Type B pancreatic cell (in vitro differentiated cells): ENCODE data around the gene LEKR1. TPM values are rescaled to one million over a fixed set of nuclear protein-coding genes. Genes with fewer than 3 reads are reported as not detected.
"Not testable (repeated sequence)": the region's sequence is repeated elsewhere in the genome, so short reads cannot be mapped to it uniquely, and the experiment has no call there.

Source experiments
- DNase-seq: peaks from one replicate; pipeline ENCODE4 v3.0.0; 2021; ENCODE audit warnings: mixed read lengths; ENCODE audit not compliant: unreplicated experiment; ENCODE audit errors: extremely low spot score
- H3K27ac Mint-ChIP-seq: 2 replicates; pipeline ENCODE4 v1.8.0; 2021; ENCODE audit warnings: mild to moderate bottlenecking, mixed read lengths
- H3K27me3 Mint-ChIP-seq: 2 replicates; pipeline ENCODE4 v1.8.0; 2021; ENCODE audit warnings: mixed read lengths
- H3K36me3 Mint-ChIP-seq: 2 replicates; pipeline ENCODE4 v1.8.0; 2021; ENCODE audit warnings: mixed read lengths
- H3K4me1 Mint-ChIP-seq: one replicate; pipeline ENCODE4 v1.8.0; 2021; ENCODE audit warnings: mixed read lengths; ENCODE audit not compliant: unreplicated experiment
- H3K4me3 Mint-ChIP-seq: 2 replicates; pipeline ENCODE4 v1.8.0; 2021; ENCODE audit warnings: mild to moderate bottlenecking, mixed read lengths
- H3K9me3 Mint-ChIP-seq: 2 replicates; pipeline ENCODE4 v1.8.0; 2021; ENCODE audit warnings: mixed read lengths
- total RNA-seq: library from RNA; stranded (reverse); gene quantifications from 2 replicates; pipeline ENCODE4 v1.2.1, GENCODE V29; 2021; ENCODE audit warnings: low replicate concordance
- TF ChIP-seq, protein P1 (sequence below): fragments of 200-600 bp; sonication (generic); conservative IDR thresholded peaks from 2 replicates; pipeline ENCODE4 v1.5.0; 2021; ENCODE audit warnings: antibody characterized with exemption, mild to moderate bottlenecking

LEKR1 gene
- total RNA-seq, 1 donor from 2014 or later = 1.6 TPM

GRCh38 chr3:156792536-156792935 is 33.6 kb upstream of the LEKR1 start:
- no peaks in the 10 kb centered on the region for H3K9me3 Mint-ChIP-seq
- peaks cover 34% of the 10 kb centered on the region for H3K4me1 Mint-ChIP-seq
- TF ChIP-seq, protein P1, sequence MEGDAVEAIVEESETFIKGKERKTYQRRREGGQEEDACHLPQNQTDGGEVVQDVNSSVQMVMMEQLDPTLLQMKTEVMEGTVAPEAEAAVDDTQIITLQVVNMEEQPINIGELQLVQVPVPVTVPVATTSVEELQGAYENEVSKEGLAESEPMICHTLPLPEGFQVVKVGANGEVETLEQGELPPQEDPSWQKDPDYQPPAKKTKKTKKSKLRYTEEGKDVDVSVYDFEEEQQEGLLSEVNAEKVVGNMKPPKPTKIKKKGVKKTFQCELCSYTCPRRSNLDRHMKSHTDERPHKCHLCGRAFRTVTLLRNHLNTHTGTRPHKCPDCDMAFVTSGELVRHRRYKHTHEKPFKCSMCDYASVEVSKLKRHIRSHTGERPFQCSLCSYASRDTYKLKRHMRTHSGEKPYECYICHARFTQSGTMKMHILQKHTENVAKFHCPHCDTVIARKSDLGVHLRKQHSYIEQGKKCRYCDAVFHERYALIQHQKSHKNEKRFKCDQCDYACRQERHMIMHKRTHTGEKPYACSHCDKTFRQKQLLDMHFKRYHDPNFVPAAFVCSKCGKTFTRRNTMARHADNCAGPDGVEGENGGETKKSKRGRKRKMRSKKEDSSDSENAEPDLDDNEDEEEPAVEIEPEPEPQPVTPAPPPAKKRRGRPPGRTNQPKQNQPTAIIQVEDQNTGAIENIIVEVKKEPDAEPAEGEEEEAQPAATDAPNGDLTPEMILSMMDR = no peak
- no peak overlapping the region for H3K4me3 Mint-ChIP-seq
- no peak overlapping the region for H3K27ac Mint-ChIP-seq
- H3K27me3 Mint-ChIP-seq = no peaks in the 10 kb centered on the region
- no peak for DNase-seq
- H3K36me3 Mint-ChIP-seq = no peaks in the 10 kb centered on the region

DNA sequence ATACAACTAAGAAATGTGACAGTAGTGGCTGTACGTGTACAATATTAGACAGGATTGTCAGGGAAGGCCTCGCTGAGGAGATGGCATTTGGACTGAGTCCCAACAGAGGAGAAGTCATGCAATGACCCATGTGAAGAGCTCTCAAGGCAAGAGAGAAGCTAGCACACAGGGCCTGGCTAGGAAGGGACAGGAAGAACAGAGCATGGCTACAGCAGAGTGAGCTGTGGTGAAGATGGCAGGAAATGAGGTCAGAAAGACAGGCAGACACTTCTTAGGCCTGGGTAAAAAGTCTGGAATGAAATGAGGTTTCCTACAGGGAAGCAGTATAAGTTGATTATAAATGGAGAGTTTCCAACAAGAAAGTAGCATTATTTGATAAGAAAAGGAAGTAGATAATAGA is 33.2 kb upstream of the LEKR1 start:
- TF ChIP-seq, protein P1 = no peak
- H3K36me3 Mint-ChIP-seq = no peaks in the 10 kb centered on the region
- H3K9me3 Mint-ChIP-seq = no peaks in the 10 kb centered on the region

DNA sequence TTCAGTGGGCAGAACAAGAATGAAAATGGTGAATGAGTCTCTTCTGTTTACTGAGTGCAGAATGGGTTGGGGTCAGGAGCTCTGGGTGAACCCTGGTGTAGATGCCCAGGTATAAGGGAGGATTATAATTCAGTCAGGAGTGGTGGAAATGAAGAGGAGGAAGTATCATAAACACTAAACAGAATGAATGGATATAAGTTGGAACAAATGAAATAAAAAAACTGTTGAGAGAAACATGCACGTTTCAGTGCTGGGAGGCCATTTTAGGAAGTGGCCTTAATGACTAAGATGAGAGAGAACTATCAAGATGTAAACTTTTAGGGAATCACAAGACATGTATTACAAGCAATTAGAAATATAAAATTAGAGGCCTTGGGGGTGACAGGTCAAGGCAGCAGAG is 32.8 kb upstream of the LEKR1 start:
- Mint-ChIP-seq H3K36me3 (no peaks in the 10 kb centered on the region), H3K4me3 (no peak overlapping the region), H3K9me3 (no peaks in the 10 kb centered on the region), H3K27me3 (no peaks in the 10 kb centered on the region), H3K27ac (peak overlapping the region; percentile 1), H3K4me1 (peaks cover 26% of the 10 kb centered on the region)
- TF ChIP-seq, protein P1 = no peak
- no peak for DNase-seq

More for the DNA sequence above, 33.2 kb upstream of the LEKR1 start:
- peaks cover 30% of the 10 kb centered on the region for H3K4me1 Mint-ChIP-seq
- no peak overlapping the region for H3K27ac Mint-ChIP-seq
- H3K4me3 Mint-ChIP-seq = no peak overlapping the region
- DNase-seq = no peak
- H3K27me3 Mint-ChIP-seq = no peaks in the 10 kb centered on the region

DNA sequence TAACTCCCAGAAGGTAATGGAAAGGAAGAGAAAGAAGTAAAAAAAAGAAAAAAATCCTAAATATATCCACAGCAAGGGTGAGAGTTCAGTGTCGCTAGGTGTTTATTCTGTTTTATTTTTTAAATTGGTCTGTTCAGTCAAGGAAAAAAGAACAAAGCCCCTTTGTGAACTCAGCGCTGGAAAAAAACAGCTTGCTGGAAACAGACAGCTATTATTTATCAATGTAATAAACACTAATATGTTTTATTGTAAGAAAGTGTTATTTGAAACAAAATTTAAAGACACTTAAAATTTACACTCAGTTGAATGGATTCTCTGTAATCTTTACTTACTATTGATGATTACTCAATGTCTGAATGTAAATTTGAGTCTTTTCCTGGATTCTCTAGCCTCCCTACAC is 32.3 kb upstream of the LEKR1 start:
- peak overlapping the region; percentile 1 for H3K27ac Mint-ChIP-seq
- H3K36me3 Mint-ChIP-seq = no peaks in the 10 kb centered on the region
- no peaks in the 10 kb centered on the region for H3K27me3 Mint-ChIP-seq
- TF ChIP-seq, protein P1 = no peak
- no peaks in the 10 kb centered on the region for H3K9me3 Mint-ChIP-seq
- H3K4me3 Mint-ChIP-seq = no peak overlapping the region
- peaks cover 23% of the 10 kb centered on the region for H3K4me1 Mint-ChIP-seq
- no peak for DNase-seq

DNA sequence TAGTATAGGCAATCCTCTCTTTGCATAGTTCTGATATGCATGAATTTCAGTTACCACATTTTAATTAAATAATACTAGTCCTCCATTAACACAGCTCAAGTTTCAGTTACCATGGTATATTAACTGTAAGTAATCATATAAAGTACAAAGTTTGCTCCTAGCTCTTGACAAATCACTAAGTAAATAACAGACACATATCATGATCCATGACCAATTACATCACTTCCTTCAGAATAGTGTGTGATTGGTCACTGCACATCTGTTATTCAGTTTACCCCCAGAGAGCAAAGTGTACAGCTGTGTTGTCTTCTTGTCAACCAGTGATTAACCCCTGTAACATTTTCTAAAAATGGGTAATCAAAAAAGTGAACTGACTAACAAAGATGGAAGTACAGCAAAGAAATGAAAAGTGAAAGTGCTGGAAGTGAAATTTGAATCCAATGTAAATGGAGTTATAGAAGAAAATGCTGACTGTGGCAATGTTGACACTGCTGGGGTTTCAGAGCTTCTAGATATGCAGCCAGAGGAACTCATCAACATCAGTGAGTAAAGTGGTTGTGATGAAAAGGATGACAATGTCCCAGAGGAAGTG is 30.2 kb upstream of the LEKR1 start:
- Mint-ChIP-seq H3K27ac (no peak overlapping the region), H3K27me3 (no peaks in the 10 kb centered on the region), H3K36me3 (no peaks in the 10 kb centered on the region), H3K4me1 (peaks cover 23% of the 10 kb centered on the region), H3K4me3 (peak overlapping the region; percentile 30), H3K9me3 (peaks cover 7% of the 10 kb centered on the region)
- TF ChIP-seq, protein P1 = no peak
- DNase-seq = no peak

GRCh38 chr3:156797368-156797767 is 28.8 kb upstream of the LEKR1 start:
- Mint-ChIP-seq H3K9me3 (peaks cover 7% of the 10 kb centered on the region), H3K4me3 (no peak overlapping the region), H3K4me1 (peaks cover 16% of the 10 kb centered on the region), H3K27ac (no peak overlapping the region), H3K27me3 (no peaks in the 10 kb centered on the region), H3K36me3 (no peaks in the 10 kb centered on the region)
- DNase-seq = no peak
- TF ChIP-seq, protein P1 = no peak

GRCh38 chr3:156800287-156800686 is 25.9 kb upstream of the LEKR1 start:
- not testable (repeated sequence) for H3K27ac Mint-ChIP-seq, DNase-seq

More at GRCh38 chr3:156800287-156800686, 25.9 kb upstream of the LEKR1 start:
- H3K36me3 Mint-ChIP-seq, H3K27me3 Mint-ChIP-seq, H3K4me1 Mint-ChIP-seq, H3K9me3 Mint-ChIP-seq, H3K4me3 Mint-ChIP-seq: not testable (repeated sequence)
